ENCODE data around the gene ATXN7L3.

ATXN7L3 gene

GRCh38 chr17:44221084-44221861, 21.6 kb upstream of the ATXN7L3 start (continued):
- TF ChIP-seq GFI1B (tag by site-specific recombination; IDR thresholded peaks at IDR 0.05) (no peak), ZNF692 (tag by site-specific recombination; IDR thresholded peaks at IDR 0.05) (no peak), ZNF530 (tag by site-specific recombination; IDR thresholded peaks at IDR 0.05; ENCODE audit: low read depth) (no peak), ZNF549 (tag by site-specific recombination; IDR thresholded peaks at IDR 0.05) (no peak), ZNF121 (tag by site-specific recombination; IDR thresholded peaks at IDR 0.05) (no peak), SCRT1 (tag by site-specific recombination; IDR thresholded peaks at IDR 0.05; ENCODE audit: borderline replicate concordance) (no peak), ZNF571 (tag by site-specific recombination; IDR thresholded peaks at IDR 0.05) (no peak), ZNF629 (tag by site-specific recombination; IDR thresholded peaks at IDR 0.05) (peak; percentile 34), ZNF155 (tag by site-specific recombination; IDR thresholded peaks at IDR 0.05) (no peak), ZNF214 (tag by site-specific recombination; IDR thresholded peaks at IDR 0.05; ENCODE audit: borderline replicate concordance) (no peak), BCL11A (tag by site-specific recombination; IDR thresholded peaks at IDR 0.05; ENCODE audit: low read depth) (no peak), ZNF19 (tag by site-specific recombination; IDR thresholded peaks at IDR 0.05; ENCODE audit: low read depth) (no peak), ZNF580 (tag by site-specific recombination; IDR thresholded peaks at IDR 0.05) (no peak), ZNF433 (tag by site-specific recombination; IDR thresholded peaks at IDR 0.05; ENCODE audit: low read depth) (no peak), ZNF24 (tag by site-specific recombination; IDR thresholded peaks at IDR 0.05) (no peak), HOXD13 (CRISPR knock-in tag; IDR thresholded peaks at IDR 0.05; ENCODE audit: borderline replicate concordance) (no peak), ZNF48 (tag by site-specific recombination; IDR thresholded peaks at IDR 0.05) (no peak), ZNF10 (tag by site-specific recombination; IDR thresholded peaks at IDR 0.05) (no peak), GLIS1 (tag by site-specific recombination; IDR thresholded peaks at IDR 0.05) (peak; percentile 85), ZNF133 (tag by site-specific recombination; IDR thresholded peaks at IDR 0.05) (no peak), ATF2 (tag by site-specific recombination; IDR thresholded peaks at IDR 0.05; ENCODE audit: low read depth) (no peak), ZNF248 (tag by site-specific recombination; IDR thresholded peaks at IDR 0.05) (no peak), ZNF2 (tag by site-specific recombination; IDR thresholded peaks at IDR 0.05) (peak; percentile 42; the same call in 1 of the 2 replicates), ZBTB17 (tag by site-specific recombination; IDR thresholded peaks at IDR 0.05) (peak; percentile 50), ZNF362 (tag by site-specific recombination; IDR thresholded peaks at IDR 0.05) (peak; percentile 35; the same call in 1 of the 2 replicates), GLI4 (tag by site-specific recombination; IDR thresholded peaks at IDR 0.05) (no peak), ZNF341 (tag by site-specific recombination; IDR thresholded peaks at IDR 0.05; ENCODE audit: low read depth) (peak; percentile 44), ZFP37 (tag by site-specific recombination; IDR thresholded peaks at IDR 0.05) (peak; percentile 28; the same call in 1 of the 2 replicates), ZNF292 (tag by site-specific recombination; IDR thresholded peaks at IDR 0.05; ENCODE audit: borderline replicate concordance, low read depth) (no peak), ZNF555 (tag by site-specific recombination; conservative IDR thresholded peaks at IDR 0.05) (no peak), IKZF3 (tag by site-specific recombination; IDR thresholded peaks at IDR 0.05) (peak; percentile 66), ZNF202 (tag by site-specific recombination; IDR thresholded peaks at IDR 0.05; ENCODE audit: borderline replicate concordance) (no peak), ZNF792 (tag by site-specific recombination; IDR thresholded peaks at IDR 0.05) (no peak)
- TF ChIP-seq, protein P1, sequence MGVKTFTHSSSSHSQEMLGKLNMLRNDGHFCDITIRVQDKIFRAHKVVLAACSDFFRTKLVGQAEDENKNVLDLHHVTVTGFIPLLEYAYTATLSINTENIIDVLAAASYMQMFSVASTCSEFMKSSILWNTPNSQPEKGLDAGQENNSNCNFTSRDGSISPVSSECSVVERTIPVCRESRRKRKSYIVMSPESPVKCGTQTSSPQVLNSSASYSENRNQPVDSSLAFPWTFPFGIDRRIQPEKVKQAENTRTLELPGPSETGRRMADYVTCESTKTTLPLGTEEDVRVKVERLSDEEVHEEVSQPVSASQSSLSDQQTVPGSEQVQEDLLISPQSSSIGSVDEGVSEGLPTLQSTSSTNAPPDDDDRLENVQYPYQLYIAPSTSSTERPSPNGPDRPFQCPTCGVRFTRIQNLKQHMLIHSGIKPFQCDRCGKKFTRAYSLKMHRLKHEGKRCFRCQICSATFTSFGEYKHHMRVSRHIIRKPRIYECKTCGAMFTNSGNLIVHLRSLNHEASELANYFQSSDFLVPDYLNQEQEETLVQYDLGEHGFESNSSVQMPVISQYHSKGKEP (tag by site-specific recombination; IDR thresholded peaks at IDR 0.05): no peak
- TF ChIP-seq, protein P2, sequence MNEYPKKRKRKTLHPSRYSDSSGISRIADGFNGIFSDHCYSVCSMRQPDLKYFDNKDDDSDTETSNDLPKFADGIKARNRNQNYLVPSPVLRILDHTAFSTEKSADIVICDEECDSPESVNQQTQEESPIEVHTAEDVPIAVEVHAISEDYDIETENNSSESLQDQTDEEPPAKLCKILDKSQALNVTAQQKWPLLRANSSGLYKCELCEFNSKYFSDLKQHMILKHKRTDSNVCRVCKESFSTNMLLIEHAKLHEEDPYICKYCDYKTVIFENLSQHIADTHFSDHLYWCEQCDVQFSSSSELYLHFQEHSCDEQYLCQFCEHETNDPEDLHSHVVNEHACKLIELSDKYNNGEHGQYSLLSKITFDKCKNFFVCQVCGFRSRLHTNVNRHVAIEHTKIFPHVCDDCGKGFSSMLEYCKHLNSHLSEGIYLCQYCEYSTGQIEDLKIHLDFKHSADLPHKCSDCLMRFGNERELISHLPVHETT (tag by site-specific recombination; IDR thresholded peaks at IDR 0.05): no peak
